Measurements from ENCODE around the gene CHRND. TPM values are rescaled to one million over a fixed set of nuclear protein-coding genes. Genes with fewer than 3 reads are reported as not detected.

Gene CHRND
- total and polyA plus RNA-seq, 2 of the 13 experiments (the other 11 are each of a cell fraction or from before 2014, with no cell fraction given), result 0.18 TPM; not detected in 1

DNA sequence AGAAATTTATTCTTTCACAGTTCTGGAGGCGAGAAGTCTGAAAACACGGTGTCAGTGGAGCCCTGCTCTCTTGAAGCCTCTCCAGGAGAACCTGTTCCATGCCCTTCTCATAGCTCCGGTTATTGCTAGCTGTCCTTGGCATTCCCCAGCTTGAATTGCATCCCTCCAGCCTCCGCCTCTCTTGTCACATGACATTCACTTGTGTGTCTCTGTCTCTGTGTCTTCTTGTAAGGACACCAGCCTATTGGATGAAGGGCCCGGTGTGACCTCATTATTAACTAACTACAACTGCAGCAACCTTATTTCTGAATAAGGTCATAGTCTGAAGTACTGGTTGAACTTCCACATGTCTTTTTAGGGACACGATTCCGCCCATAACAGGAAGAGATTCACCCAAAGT is 10.3 kb upstream of the CHRND start:
- no peak for FAIRE-seq
- WGBS (ENCODE audit: low lambda C conversion rate), result 35% methylated on average over 7 of the region's 7 CpGs
- CTCF ChIA-PET (ENCODE audit: low intra/inter-chr PET ratio, low total read pairs), result no interaction called here
- no peaks in the 10 kb centered on the region for H3K4me1 ChIP-seq (ENCODE audit: insufficient read depth, low read length)
- no peak overlapping the region for H2AFZ ChIP-seq (ENCODE audit: low read length)
- no peak for DNase-seq (ENCODE audit: low spot score)
- no peak overlapping the region for H3K4me3 ChIP-seq (replicated peaks in 1 of 3; ENCODE audit: insufficient read depth in 1 of 3, low read depth in 2 of 3, low read length in 3 of 3)
- in situ Hi-C loops (cut with HindIII; ENCODE audit: extremely low pct_ligation_motif_present, low pct_unique_long_range_greater_than_20kb) (loop anchor here (5.0 kb wide), 1 partner anchor 58 kb away; the partner anchor contains the start of gene ALPI), intact Hi-C loops (cut with micrococcal nuclease; ENCODE audit: unreplicated experiment) (no loop called here)
- POLR2A ChIA-PET, result no interaction called here
- H3K79me2 ChIP-seq (ENCODE audit: insufficient read depth, low read length), result no peaks in the 10 kb centered on the region
- peaks cover 20 to 67% of the 10 kb centered on the region in 2 experiments for H3K27me3 ChIP-seq (ENCODE audit: control insufficient read depth in 1 of 2, insufficient read depth in 2 of 2, low read length in 2 of 2)
- no peaks in the 10 kb centered on the region for H3K36me3 ChIP-seq (replicated peaks in 1 of 2; ENCODE audit: control insufficient read depth in 1 of 2, insufficient read depth in 2 of 2, low read length in 2 of 2)
- BruUV-seq (replicated peaks), result no TSS peak
- ATAC-seq, result no peak
- no peaks in the 10 kb centered on the region; the same call in 1 of the 2 replicates for H4K20me1 ChIP-seq (ENCODE audit: insufficient read depth, low read length)
- H3K9me3 ChIP-seq (ENCODE audit: low read length), result no peaks in the 10 kb centered on the region
- no peak overlapping the region for H3K9ac ChIP-seq (ENCODE audit: insufficient read depth, low read depth, low read length)
- H3K27ac ChIP-seq (ENCODE audit: extremely low read length, insufficient read depth, low read length), result no peak overlapping the region
- H3K4me2 ChIP-seq (ENCODE audit: low read depth, low read length), result no peak overlapping the region
- TF ChIP-seq, protein P1, sequence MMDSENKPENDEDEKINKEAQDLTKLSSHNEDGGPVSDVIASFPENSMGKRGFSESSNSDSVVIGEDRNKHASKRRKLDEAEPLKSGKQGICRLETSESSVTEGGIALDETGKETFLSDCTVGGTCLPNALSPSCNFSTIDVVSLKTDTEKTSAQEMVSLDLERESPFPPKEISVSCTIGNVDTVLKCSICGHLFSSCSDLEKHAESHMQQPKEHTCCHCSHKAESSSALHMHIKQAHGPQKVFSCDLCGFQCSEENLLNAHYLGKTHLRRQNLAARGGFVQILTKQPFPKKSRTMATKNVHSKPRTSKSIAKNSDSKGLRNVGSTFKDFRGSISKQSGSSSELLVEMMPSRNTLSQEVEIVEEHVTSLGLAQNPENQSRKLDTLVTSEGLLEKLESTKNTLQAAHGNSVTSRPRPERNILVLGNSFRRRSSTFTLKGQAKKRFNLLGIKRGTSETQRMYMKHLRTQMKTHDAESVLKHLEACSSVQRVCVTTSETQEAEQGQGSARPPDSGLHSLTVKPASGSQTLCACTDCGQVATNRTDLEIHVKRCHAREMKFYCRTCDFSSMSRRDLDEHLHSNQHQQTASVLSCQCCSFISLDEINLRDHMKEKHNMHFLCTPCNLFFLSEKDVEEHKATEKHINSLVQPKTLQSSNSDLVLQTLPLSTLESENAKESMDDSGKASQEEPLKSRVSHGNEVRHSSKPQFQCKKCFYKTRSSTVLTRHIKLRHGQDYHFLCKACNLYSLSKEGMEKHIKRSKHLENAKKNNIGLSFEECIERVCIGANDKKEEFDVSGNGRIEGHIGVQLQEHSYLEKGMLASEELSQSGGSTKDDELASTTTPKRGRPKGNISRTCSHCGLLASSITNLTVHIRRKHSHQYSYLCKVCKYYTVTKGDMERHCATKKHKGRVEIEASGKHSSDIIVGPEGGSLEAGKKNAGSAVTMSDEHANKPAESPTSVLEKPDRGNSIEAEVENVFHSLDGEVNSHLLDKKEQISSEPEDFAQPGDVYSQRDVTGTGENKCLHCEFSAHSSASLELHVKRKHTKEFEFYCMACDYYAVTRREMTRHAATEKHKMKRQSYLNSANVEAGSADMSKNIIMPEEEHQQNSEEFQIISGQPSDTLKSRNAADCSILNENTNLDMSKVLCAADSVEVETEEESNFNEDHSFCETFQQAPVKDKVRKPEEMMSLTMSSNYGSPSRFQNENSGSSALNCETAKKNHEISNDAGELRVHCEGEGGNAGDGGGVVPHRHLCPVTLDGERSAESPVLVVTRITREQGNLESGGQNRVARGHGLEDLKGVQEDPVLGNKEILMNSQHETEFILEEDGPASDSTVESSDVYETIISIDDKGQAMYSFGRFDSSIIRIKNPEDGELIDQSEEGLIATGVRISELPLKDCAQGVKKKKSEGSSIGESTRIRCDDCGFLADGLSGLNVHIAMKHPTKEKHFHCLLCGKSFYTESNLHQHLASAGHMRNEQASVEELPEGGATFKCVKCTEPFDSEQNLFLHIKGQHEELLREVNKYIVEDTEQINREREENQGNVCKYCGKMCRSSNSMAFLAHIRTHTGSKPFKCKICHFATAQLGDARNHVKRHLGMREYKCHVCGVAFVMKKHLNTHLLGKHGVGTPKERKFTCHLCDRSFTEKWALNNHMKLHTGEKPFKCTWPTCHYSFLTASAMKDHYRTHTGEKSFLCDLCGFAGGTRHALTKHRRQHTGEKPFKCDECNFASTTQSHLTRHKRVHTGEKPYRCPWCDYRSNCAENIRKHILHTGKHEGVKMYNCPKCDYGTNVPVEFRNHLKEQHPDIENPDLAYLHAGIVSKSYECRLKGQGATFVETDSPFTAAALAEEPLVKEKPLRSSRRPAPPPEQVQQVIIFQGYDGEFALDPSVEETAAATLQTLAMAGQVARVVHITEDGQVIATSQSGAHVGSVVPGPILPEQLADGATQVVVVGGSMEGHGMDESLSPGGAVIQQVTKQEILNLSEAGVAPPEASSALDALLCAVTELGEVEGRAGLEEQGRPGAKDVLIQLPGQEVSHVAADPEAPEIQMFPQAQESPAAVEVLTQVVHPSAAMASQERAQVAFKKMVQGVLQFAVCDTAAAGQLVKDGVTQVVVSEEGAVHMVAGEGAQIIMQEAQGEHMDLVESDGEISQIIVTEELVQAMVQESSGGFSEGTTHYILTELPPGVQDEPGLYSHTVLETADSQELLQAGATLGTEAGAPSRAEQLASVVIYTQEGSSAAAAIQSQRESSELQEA (CRISPR knock-in tag; IDR thresholded peaks at IDR 0.05; ENCODE audit: not compliant biosample characterization), result no peak
- TF ChIP-seq, protein P2, sequence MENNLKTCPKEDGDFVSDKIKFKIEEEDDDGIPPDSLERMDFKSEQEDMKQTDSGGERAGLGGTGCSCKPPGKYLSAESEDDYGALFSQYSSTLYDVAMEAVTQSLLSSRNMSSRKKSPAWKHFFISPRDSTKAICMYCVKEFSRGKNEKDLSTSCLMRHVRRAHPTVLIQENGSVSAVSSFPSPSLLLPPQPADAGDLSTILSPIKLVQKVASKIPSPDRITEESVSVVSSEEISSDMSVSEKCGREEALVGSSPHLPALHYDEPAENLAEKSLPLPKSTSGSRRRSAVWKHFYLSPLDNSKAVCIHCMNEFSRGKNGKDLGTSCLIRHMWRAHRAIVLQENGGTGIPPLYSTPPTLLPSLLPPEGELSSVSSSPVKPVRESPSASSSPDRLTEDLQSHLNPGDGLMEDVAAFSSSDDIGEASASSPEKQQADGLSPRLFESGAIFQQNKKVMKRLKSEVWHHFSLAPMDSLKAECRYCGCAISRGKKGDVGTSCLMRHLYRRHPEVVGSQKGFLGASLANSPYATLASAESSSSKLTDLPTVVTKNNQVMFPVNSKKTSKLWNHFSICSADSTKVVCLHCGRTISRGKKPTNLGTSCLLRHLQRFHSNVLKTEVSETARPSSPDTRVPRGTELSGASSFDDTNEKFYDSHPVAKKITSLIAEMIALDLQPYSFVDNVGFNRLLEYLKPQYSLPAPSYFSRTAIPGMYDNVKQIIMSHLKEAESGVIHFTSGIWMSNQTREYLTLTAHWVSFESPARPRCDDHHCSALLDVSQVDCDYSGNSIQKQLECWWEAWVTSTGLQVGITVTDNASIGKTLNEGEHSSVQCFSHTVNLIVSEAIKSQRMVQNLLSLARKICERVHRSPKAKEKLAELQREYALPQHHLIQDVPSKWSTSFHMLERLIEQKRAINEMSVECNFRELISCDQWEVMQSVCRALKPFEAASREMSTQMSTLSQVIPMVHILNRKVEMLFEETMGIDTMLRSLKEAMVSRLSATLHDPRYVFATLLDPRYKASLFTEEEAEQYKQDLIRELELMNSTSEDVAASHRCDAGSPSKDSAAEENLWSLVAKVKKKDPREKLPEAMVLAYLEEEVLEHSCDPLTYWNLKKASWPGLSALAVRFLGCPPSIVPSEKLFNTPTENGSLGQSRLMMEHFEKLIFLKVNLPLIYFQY (CRISPR knock-in tag; IDR thresholded peaks at IDR 0.05; ENCODE audit: borderline replicate concordance), result no peak
- TF ChIP-seq, protein P3, sequence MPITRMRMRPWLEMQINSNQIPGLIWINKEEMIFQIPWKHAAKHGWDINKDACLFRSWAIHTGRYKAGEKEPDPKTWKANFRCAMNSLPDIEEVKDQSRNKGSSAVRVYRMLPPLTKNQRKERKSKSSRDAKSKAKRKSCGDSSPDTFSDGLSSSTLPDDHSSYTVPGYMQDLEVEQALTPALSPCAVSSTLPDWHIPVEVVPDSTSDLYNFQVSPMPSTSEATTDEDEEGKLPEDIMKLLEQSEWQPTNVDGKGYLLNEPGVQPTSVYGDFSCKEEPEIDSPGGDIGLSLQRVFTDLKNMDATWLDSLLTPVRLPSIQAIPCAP (CRISPR knock-in tag; IDR thresholded peaks at IDR 0.05; ENCODE audit: low read depth), result no peak
- TF ChIP-seq ZFP36L2 (CRISPR knock-in tag; IDR thresholded peaks at IDR 0.05) (no peak), PAWR (CRISPR knock-in tag; IDR thresholded peaks at IDR 0.05; ENCODE audit: borderline replicate concordance) (no peak), NCOA1 (CRISPR knock-in tag; IDR thresholded peaks at IDR 0.05) (no peak), MAZ (IDR thresholded peaks at IDR 0.05; ENCODE audit: borderline replicate concordance, low read depth, low read length) (no peak), MAZ (CRISPR knock-in tag; IDR thresholded peaks at IDR 0.05; ENCODE audit: low read depth) (no peak), ZFP90 (CRISPR knock-in tag; IDR thresholded peaks at IDR 0.05; ENCODE audit: borderline replicate concordance) (no peak)
